Measurements from ENCODE around the gene NT5C3B. TPM values are rescaled to one million over a fixed set of nuclear protein-coding genes. Genes with fewer than 3 reads are reported as not detected.

NT5C3B gene
- total RNA-seq, 1 donor from 2014 or later, result 165 TPM

- peaks cover 2% of the 10 kb centered on the region for H3K4me1 Mint-ChIP-seq (ENCODE audit: low read depth, unreplicated experiment)
- peaks cover 9% of the 10 kb centered on the region for H3K9me3 Mint-ChIP-seq (ENCODE audit: unreplicated experiment)
- no peak for DNase-seq
- peaks cover 12% of the 10 kb centered on the region for H3K27me3 Mint-ChIP-seq (ENCODE audit: unreplicated experiment)
- TF ChIP-seq, protein P1, sequence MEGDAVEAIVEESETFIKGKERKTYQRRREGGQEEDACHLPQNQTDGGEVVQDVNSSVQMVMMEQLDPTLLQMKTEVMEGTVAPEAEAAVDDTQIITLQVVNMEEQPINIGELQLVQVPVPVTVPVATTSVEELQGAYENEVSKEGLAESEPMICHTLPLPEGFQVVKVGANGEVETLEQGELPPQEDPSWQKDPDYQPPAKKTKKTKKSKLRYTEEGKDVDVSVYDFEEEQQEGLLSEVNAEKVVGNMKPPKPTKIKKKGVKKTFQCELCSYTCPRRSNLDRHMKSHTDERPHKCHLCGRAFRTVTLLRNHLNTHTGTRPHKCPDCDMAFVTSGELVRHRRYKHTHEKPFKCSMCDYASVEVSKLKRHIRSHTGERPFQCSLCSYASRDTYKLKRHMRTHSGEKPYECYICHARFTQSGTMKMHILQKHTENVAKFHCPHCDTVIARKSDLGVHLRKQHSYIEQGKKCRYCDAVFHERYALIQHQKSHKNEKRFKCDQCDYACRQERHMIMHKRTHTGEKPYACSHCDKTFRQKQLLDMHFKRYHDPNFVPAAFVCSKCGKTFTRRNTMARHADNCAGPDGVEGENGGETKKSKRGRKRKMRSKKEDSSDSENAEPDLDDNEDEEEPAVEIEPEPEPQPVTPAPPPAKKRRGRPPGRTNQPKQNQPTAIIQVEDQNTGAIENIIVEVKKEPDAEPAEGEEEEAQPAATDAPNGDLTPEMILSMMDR (IDR thresholded peaks at IDR 0.05; ENCODE audit: partially characterized antibody, unreplicated experiment), result no peak
- peaks cover 8% of the 10 kb centered on the region for H3K36me3 Mint-ChIP-seq (ENCODE audit: unreplicated experiment)
- H3K27ac Mint-ChIP-seq (ENCODE audit: unreplicated experiment), result no peak overlapping the region
- no peak overlapping the region for H3K4me3 Mint-ChIP-seq (ENCODE audit: unreplicated experiment)
These were observed 37.7 kb upstream of the NT5C3B start for GRCh38 chr17:41873559-41874292.

GRCh38 chr17:41871789-41872188 lies 35.8 kb upstream of the NT5C3B start:
- peaks cover 8% of the 10 kb centered on the region for H3K9me3 Mint-ChIP-seq (ENCODE audit: unreplicated experiment)
- peaks cover 11% of the 10 kb centered on the region for H3K27me3 Mint-ChIP-seq (ENCODE audit: unreplicated experiment)
- H3K27ac Mint-ChIP-seq (ENCODE audit: unreplicated experiment), result peak overlapping the region; percentile 43
- no peak for DNase-seq
- H3K36me3 Mint-ChIP-seq (ENCODE audit: unreplicated experiment), result no peaks in the 10 kb centered on the region
- no peaks in the 10 kb centered on the region for H3K4me1 Mint-ChIP-seq (ENCODE audit: low read depth, unreplicated experiment)
- no peak overlapping the region for H3K4me3 Mint-ChIP-seq (ENCODE audit: unreplicated experiment)
- TF ChIP-seq, protein P1 (IDR thresholded peaks at IDR 0.05; ENCODE audit: partially characterized antibody, unreplicated experiment), result no peak

- Mint-ChIP-seq H3K27me3 (ENCODE audit: unreplicated experiment) (peaks cover 12% of the 10 kb centered on the region), H3K9me3 (ENCODE audit: unreplicated experiment) (peaks cover 8% of the 10 kb centered on the region), H3K4me1 (ENCODE audit: low read depth, unreplicated experiment) (no peaks in the 10 kb centered on the region), H3K4me3 (ENCODE audit: unreplicated experiment) (no peak overlapping the region), H3K36me3 (ENCODE audit: unreplicated experiment) (no peaks in the 10 kb centered on the region), H3K27ac (ENCODE audit: unreplicated experiment) (peak overlapping the region; percentile 22)
- DNase-seq, result no peak
- TF ChIP-seq, protein P1 (IDR thresholded peaks at IDR 0.05; ENCODE audit: partially characterized antibody, unreplicated experiment), result no peak
These were observed 34.6 kb upstream of the NT5C3B start for GRCh38 chr17:41870627-41871026.

- Mint-ChIP-seq H3K4me3 (ENCODE audit: unreplicated experiment) (no peak overlapping the region), H3K9me3 (ENCODE audit: unreplicated experiment) (peaks cover 10% of the 10 kb centered on the region), H3K4me1 (ENCODE audit: low read depth, unreplicated experiment) (no peaks in the 10 kb centered on the region), H3K27me3 (ENCODE audit: unreplicated experiment) (peaks cover 14% of the 10 kb centered on the region), H3K36me3 (ENCODE audit: unreplicated experiment) (no peaks in the 10 kb centered on the region), H3K27ac (ENCODE audit: unreplicated experiment) (no peak overlapping the region)
- TF ChIP-seq, protein P1 (IDR thresholded peaks at IDR 0.05; ENCODE audit: partially characterized antibody, unreplicated experiment), result no peak
- DNase-seq, result no peak
These were observed 34.1 kb upstream of the NT5C3B start for GRCh38 chr17:41870097-41870496.

- peaks cover 14% of the 10 kb centered on the region for H3K27me3 Mint-ChIP-seq (ENCODE audit: unreplicated experiment)
These were observed 33.4 kb upstream of the NT5C3B start for GRCh38 chr17:41869426-41869825.

More at GRCh38 chr17:41869426-41869825, 33.4 kb upstream of the NT5C3B start:
- no peaks in the 10 kb centered on the region for H3K4me1 Mint-ChIP-seq (ENCODE audit: low read depth, unreplicated experiment)
- TF ChIP-seq, protein P1 (IDR thresholded peaks at IDR 0.05; ENCODE audit: partially characterized antibody, unreplicated experiment), result no peak
- no peaks in the 10 kb centered on the region for H3K36me3 Mint-ChIP-seq (ENCODE audit: unreplicated experiment)
- no peak overlapping the region for H3K4me3 Mint-ChIP-seq (ENCODE audit: unreplicated experiment)
- H3K27ac Mint-ChIP-seq (ENCODE audit: unreplicated experiment), result no peak overlapping the region
- DNase-seq, result no peak
- H3K9me3 Mint-ChIP-seq (ENCODE audit: unreplicated experiment), result peaks cover 6% of the 10 kb centered on the region

Measured in glutamatergic neuron (in vitro differentiated cells).